Subcutaneous adipose tissue (tissue), 4 donors: ENCODE results near the gene FOCAD. TPM values are rescaled to one million over a fixed set of nuclear protein-coding genes. Genes with fewer than 3 reads are reported as not detected.

Experiments used
- total RNA-seq, 4 donors: library from RNA; depleted of rRNA; stranded (reverse); fragments of >200 nt; gene quantifications; one replicate each; pipeline ENCODE4 v1.1.0, GENCODE V29; 2016
- TF ChIP-seq, protein P1 (sequence below): fragments of 450-650 bp; IDR thresholded peaks from one replicate; pipeline ENCODE4 v1.5.1; 2016; ENCODE audit warnings: low read depth, mild to moderate bottlenecking, control low read depth, antibody characterized with exemption, moderate library complexity

Gene FOCAD
- total RNA-seq, 4 donors from 2014 or later = 24.6 to 31.7 (median 27.5) TPM

DNA sequence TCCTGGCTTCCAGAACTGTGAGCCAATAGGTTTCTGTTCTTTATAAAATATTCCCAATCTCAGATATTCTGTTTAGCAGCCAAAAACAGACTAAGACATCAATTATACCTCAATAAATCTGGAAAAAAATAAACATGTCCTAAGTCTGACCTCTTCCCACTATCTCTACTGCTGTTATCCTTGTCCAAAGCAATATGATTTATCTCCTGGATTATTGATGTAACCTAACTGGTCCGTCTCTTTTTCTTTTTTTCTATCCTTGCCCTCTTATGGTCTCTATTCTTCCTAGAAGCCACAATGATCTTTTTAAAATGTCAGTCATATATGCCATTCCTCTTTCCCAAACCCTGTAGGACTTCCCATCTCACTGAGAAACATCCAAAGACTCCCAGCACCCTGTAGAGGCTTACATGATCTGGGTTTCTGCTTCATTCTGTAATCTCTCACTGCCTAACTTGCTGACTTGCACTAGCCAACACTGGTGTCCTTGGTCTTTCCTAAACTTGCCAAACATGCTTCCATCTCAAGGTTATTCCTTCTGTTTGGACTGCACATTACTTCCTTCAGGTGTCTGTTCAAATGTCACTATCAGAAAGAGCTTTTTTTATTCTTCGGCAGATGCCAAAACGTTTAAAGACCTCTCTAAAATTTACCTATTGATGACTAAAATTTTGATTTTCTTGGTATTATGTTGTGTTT is 13.1 kb downstream of the FOCAD start:
- TF ChIP-seq, protein P1, sequence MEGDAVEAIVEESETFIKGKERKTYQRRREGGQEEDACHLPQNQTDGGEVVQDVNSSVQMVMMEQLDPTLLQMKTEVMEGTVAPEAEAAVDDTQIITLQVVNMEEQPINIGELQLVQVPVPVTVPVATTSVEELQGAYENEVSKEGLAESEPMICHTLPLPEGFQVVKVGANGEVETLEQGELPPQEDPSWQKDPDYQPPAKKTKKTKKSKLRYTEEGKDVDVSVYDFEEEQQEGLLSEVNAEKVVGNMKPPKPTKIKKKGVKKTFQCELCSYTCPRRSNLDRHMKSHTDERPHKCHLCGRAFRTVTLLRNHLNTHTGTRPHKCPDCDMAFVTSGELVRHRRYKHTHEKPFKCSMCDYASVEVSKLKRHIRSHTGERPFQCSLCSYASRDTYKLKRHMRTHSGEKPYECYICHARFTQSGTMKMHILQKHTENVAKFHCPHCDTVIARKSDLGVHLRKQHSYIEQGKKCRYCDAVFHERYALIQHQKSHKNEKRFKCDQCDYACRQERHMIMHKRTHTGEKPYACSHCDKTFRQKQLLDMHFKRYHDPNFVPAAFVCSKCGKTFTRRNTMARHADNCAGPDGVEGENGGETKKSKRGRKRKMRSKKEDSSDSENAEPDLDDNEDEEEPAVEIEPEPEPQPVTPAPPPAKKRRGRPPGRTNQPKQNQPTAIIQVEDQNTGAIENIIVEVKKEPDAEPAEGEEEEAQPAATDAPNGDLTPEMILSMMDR = no peak

GRCh38 chr9:20698782-20699181 is 14.7 kb downstream of the FOCAD start:
- TF ChIP-seq, protein P1 = no peak

GRCh38 chr9:20701060-20701459 is 17.0 kb downstream of the FOCAD start:
- TF ChIP-seq, protein P1 = no peak

GRCh38 chr9:20702570-20702969 is 18.5 kb downstream of the FOCAD start:
- TF ChIP-seq, protein P1 = no peak

GRCh38 chr9:20703146-20703545 is 19.1 kb downstream of the FOCAD start:
- TF ChIP-seq, protein P1 = no peak

GRCh38 chr9:20707708-20708107 is 23.6 kb downstream of the FOCAD start:
- TF ChIP-seq, protein P1 = no peak

DNA sequence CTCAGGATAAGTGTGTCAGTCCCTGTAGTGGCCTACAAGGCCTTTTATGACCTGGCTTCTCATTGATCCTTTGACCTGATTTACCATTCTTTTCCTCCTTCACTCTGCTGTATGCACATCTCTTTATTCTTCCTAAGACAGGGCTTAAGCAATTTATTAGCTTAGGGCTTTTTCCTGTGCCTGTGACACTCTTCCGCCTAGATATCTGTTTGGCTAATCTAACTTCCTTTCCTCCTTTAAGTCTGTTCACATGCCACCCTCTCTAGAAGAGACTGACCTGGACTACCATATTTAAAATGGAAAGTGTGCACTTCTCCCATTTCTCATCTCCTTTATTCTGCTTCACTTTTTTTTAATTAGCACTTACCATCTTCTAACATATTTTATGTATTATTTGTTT is 29.1 kb downstream of the FOCAD start:
- TF ChIP-seq, protein P1 = no peak
